GM19468 (cell line): ENCODE measurements around the gene RGS21.
"Not testable (repeated sequence)": the region's sequence is repeated elsewhere in the genome, so short reads cannot be mapped to it uniquely, and the experiment has no call there.

Experiments used
- ATAC-seq: cut with Tn5 transposase; IDR thresholded peaks from one replicate; pipeline ENCODE4 v1.9.1; 2021; ENCODE audit warnings: mild to moderate bottlenecking, moderate library complexity, moderate number of reproducible peaks; ENCODE audit not compliant: unreplicated experiment; ENCODE audit errors: extremely low read depth

Gene RGS21, protein sequence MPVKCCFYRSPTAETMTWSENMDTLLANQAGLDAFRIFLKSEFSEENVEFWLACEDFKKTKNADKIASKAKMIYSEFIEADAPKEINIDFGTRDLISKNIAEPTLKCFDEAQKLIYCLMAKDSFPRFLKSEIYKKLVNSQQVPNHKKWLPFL

DNA sequence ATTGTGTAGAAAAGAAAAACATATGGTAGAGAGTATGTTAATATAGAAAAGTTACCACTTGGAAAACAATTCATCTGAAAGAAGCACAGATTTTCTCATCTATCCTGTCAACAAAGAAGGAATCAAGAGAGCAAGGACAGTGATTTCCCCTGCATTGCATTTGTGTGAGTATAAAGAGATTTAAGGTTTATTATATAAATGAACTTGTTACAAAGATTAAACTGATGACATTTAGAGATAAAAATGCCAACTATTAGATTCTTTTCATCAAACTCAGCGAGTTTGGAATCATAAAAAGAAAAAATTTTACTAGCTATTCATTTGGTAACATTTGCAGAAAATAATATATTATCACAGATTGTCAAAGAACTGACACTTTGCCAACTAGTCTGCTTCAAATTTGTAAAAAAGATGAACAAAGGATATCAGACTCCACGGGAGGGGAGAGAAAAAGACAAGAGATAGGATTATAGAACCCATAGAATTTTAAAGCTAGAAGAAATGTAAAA lies at the start of gene RGS21:
RGS21 (plus strand) TSS at position 51 of the 509 bp plus-strand sequence. CDS start 26,045 bp downstream, outside the sequence.
- no peak for ATAC-seq

DNA sequence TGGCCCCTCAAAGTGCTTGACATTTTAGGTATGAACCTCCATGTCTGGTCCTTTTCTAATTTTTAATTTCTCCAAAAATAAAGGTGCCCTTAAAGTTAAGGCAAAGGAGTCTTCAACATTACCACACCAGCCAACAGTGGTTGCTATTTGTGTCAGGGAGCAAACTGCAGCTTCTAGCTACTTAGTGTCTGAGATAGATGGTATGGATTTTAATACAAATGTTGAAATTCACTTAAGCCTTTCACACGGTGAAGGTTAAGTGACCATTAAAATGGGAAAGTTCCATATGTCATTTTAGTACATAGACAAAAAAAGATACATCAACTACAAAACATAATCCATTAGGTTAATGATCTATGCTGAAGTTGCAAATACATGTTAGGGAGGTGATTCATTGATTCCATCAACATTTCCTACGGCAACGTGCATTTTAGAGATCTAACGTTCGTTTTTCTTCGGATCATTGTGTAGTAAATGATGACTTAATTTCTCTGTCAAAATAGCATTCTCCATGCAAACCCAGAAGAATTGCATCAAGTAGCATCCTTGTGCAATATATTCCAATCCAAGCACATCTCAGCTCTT lies 48.2 kb upstream of the RGS21 start:
- ATAC-seq: no peak

DNA sequence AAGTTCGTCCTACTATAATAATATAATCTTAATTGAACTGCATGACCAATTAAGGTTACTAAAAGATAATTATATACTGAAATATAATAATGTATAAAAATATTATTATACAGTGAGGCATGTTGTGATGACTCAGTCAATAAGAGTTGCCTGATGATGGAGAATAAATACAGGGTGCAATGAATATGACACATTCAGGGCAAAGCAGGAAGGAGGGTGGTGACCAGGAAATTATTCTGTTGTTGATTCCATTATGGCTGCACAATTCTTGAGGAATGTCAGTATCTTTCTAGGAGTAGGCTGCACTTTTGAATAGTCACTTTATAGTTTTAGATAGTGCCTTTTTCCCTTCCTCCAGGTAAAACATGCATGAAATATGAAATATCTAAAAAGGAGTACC lies 46.4 kb upstream of the RGS21 start:
- ATAC-seq: no peak

DNA sequence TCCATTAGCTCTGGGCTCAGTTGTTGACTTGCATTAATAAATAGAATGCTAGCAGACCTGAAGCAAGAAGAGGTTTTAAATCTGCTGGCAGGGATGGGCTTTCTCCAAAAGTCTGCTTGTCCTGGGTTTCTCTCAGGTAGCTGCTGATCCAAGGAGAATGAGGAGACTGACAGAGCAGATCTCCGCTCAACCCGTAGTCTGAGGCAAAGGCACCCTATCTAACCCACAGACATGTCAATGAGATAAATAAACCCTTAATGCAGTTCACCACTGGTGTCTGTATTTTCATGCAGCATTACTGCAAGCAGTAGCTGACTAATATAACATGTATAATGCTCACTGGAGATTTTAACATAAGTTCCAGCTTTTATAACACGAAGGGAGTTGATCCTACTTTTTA lies 44.1 kb upstream of the RGS21 start:
- ATAC-seq: no peak

DNA sequence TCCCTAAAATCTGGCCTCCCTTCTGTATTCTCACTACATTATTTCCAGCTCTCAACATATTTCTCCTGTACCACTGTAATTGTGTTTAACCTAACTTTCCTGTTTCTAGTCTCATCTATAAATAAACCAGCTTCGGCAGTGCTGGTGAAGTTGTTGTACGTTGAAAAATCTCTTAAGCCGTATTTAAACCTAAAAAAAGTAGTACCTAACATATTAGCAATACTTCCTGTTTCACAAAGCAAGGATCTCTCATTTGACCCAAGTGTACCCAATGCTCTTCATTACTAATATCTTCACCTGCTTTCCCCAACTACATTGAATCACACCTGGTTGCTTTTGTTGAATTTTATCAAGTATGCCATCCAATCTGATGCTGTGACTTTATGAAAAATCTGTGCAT lies 42.2 kb upstream of the RGS21 start:
- ATAC-seq: no peak

DNA sequence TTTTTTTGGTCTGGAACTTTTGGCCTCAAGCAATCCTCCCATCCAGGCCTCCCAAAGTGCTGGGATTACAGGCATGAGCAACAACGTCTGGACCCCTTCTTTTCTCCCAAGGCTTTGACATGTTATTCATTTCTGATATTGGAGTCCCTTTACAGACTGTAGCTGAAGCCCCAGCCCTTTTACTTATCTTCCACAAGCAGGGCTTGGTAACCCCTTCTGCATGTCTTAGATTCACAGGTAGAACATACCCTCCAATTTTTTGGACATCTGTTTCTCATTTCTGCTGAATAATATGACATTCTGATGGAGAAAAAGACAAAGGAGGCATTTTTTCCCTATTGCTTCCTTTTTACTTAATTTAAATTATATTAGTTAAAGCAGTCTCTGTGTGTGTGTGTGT lies 39.2 kb upstream of the RGS21 start:
- no peak for ATAC-seq

DNA sequence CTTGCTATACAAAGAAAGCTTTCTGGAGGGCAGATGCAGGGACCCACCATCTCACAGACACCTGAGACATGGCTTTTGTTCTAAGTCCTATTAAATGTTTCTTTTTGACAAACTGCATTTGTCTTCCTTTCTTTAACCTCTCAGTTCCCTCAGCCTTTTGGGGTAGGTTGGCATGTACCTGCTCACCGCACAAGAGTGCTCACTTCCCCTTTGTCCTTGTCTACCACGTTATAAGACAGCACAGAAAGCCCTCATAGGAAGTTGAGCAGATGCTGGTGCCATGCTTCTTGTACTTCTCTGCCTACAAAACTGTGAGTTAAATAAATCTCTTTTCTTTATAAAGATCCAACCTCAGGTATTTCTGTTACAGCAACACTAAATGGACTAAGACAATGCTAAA lies 31.9 kb upstream of the RGS21 start:
- no peak for ATAC-seq

DNA sequence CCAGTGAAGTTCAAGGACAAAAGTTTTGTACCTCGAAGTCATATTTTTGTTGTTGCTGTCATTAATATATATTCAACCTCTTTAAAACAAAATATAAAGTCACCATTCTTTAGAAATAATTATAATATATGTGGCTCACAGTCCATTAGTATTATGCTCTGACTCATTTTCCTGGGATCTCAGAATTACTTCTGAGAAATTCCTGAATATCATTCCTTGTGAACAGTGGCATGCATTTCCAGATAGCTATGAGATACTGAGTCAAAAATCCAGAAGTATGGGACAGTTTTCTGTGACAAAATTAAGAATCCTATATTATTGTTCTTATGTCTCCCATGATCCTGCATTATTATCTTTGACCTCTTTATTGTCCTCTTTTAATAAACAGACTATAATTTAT lies 13.8 kb upstream of the RGS21 start:
- no peak for ATAC-seq

DNA sequence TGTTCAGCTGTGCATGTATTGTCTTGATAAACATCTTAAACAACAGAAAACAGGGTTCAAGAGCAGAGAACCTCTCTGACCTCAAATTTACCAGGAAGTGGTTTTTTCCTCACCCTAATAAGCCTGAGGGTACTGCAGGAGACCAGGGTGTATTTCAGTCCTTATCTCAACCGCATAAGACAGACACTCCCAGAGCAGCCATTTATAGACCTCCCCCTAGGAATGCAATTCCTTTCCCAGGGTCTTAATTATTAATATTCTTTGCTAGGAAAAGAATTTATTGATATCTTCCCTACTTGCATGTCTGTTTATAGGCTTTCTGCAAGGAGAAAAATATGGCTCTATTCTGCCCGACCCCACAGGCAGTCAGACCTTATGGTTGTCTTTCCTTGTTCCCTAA lies 8.5 kb upstream of the RGS21 start:
- not testable (repeated sequence) for ATAC-seq

DNA sequence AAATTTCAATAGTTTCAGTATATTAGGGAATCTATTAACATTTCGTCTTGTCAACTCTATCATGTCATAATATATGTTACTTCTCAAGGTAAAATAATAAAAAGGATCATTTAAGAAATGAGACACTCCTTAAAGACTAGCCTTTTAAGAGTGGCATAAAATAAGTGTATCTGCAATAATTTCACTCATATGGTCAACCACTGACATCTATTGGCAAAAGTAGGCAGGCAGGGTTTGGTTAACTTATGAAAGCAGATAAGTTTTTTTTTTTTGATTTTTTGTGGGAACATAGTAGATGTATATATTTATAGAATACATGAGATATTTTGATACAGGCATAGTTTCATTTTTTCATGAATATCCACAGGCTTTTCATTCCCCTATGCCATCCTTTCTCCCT lies 5.5 kb upstream of the RGS21 start:
- no peak for ATAC-seq

DNA sequence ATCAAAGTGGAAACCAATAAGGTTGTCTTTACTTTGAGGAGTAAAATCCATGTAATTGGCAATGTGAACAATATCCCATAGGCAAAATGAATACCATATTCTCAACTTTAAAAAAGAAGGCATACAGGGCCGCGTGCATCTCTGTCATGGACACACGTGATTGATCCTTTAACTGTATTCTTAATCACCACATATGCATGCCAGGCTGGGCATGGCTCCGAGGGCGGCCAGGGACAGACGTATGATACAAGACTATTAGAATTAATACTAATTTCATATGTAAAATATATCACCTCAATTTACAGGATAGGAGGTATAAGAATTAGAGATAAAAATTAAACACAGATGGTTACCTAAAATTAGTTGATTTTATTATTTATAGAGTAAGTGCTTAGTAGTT lies 11.2 kb downstream of the RGS21 start:
- ATAC-seq: no peak

DNA sequence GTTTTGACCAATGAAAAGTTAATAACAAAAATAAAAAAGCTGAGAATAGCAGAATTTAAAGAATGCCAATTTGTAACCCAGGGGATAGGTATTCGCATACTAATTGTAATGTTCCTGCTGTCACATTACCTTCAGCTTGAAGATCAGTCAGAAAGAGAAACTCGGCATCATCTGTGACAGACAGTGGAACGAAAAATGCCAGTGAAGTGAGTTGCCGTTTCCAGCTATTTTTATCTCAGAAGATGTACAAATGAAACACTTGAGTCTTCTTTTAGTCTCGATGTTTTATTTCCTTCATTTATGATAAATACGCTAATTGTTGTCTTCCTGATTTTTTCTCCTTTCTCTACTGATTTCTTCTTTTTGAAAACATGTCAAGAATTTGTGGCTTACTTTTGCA lies 26.1 kb downstream of the RGS21 start:
- ATAC-seq: no peak

DNA sequence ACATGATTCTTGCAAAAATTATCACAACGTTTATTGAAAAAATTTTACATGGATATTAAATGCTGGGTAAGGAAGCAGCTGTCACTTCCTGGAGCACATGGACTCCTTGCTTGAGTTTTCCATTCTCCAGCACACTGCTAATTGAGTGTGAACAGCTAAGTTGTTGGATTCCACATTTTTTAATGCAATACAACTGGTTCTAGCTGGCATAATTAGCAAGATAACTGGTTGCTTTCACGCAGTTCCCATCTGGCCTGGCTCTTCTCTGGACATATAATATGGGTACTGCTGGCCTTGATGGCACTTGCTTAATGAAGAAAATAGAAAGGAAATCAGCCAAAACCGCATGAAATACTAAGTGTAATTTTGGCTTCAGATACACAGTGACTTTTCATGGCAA lies 26.6 kb downstream of the RGS21 start:
- no peak for ATAC-seq

DNA sequence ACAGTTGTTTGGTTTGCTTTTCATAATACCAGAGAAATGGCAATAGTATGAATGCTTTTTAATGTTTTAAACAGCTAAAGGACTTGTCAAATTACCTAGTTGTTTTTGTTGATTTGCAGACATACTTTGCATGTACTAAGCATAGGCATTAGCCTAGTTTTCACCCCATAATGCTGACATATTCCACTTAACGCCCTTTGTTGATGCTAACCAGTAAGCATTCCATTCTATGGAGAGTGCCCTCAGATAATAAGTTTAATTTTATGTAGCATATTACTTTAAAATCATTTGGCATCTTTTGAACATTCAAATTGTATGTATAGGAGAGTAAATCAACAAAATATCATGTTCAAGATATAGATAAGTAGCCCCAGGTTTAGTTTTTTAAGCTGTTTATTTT lies 32.5 kb downstream of the RGS21 start:
- no peak for ATAC-seq

DNA sequence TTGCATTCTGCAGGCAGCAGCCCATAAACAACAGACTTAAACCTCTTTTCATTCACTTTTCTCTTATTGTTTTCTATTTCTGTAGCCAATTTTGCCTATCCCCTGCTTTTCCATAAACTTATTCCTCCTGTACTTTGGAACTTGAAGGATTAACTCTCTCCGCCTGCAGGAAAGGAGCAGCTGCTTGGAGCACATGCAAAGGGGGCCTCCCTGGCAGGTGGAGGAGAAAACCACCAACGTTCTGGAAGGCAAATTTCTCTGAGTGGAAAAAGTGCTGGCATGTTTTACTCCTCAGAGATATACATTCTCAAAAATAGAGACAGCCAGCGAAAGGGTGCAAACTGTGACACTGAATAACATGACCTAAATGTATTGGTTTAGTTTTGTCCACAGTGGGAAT lies 33.6 kb downstream of the RGS21 start:
- ATAC-seq: no peak

DNA sequence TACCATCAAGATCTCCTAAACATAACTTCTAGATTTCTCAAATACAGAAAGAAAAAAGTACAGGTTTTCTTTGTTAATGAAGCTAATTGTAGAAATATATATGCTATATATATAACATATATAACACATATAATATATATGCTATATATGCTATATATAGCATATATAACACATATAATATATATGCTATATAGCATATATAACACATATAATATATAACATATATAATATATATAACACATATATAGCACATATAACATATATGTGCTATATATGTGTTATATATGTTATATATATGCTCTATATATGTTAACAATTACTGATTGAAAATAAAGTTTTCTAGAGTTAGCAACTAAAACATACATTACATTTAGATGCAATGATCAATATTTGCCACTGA lies 34.8 kb downstream of the RGS21 start:
- ATAC-seq: no peak

DNA sequence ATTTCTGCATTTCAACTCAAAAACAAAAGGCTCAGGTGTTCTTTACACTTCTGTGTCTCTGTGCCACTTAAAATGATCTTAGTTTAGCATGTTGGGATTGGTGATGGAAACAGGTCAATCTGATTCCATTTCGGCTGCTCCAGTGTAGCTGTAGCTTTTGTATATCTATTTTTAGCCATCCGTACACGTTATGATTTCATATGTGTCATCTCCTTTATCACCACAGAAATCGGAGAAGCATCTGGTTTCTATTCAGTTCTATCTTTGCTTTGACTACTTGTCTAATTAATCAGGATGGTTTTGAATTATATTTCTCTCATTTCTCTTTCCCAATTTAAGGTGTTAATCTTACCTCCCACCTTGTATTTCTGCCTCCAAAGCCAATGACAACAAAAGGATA lies 41.1 kb downstream of the RGS21 start:
- ATAC-seq: no peak

DNA sequence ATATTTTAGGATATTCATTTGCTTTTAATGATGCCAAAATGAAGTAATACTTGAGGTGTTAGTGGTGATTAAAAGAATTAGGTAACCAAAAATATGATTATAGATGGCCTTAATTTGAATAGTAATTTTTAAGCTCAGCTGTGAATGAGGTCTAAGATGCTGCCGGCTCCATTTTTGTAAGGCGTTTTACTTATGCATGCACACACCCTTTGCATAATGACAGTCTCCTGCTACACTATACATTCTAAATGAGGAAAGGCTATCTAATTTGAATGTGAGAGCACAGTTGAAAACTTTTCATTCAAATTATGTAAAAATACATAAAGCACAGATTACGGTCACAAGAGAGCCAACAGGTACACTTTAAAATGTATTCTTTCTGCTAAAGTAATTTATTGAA lies 41.6 kb downstream of the RGS21 start:
- ATAC-seq: no peak

DNA sequence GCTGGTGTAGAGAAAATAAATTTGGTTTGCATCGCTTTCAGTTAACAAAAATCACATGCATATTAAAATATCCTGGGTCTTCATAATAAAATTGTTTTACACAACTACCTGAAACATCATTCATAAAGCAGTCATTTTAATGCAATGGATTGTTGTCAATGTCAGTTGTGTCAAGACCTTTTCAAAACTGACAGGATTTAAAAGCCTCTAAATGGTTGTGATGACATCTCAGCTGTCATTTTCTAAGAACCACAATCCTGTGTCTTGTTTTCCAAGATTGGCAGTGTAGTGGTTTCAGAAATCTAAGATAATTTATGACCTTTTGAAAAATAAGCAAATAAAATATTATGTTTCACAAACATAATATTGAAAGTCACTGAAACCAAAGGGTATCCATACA lies 42.0 kb downstream of the RGS21 start:
- ATAC-seq: no peak

DNA sequence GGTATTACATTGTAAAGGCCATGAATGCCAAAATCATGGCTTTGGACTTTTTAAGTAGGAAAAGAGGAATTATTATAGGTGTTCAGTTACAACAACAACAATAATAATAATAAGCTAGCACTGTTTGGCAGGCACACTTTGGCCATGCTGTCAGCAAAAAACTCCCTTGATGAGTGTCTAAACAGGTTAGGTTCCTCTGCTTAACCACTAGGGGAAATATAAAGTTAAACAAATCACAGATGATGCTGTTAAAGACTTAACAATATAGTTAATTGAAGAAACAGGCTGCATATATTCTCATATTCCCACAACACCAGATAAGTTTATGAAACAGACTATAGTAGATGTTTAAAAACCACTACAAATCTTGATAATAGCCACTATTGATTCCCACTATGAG lies 46.4 kb downstream of the RGS21 start:
- no peak for ATAC-seq

DNA sequence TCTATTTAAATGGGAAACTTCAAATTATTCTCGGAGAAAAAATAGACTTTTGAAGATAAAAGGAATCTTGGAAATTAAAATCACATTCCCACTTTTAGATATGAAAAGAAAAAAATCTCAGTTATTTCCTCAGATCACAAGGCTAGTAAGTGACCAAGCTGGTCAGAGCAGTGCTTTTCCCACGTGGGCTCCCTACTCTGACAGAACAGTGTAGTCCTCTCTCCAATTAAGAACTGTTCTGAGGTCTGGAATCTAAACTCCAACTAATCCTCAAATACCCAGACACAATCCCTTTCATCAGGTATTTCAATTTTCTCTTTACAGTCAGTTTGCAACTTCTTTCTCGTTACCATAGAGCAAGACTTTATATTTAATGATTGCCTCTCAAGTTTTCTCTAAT lies 50.6 kb downstream of the RGS21 start:
- ATAC-seq: no peak

DNA sequence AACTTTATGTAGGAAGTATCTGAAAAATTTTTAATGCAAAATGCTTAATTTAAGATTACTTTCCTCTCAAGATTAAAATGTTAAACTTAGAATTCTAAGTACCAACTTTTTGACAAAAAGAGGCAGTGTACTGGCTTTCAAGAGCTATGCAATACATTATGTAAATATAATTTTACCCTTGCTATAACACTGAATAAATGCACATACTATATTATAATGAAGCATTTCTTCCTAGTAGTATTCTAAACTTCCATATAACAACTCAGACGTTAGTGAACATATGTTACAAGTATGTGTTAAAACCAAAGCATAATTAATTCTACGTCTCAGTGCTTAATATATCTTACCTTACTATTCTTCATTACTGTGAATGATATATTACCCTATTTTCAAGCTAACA lies 58.5 kb downstream of the RGS21 start:
- no peak for ATAC-seq
